DMS153 (cell line): Measurements from ENCODE around the gene ELP6.

ENCODE experiments used
- DNase-seq: peaks from one replicate; lab custom pipeline; 2025; lab: John Stamatoyannopoulos, UW

ELP6 gene

GRCh38 chr3:47513125-47513929 lies at the start of gene ELP6:
TSS of gene ELP6 (minus strand) at chr3:47513712. CDS start at chr3:47513590, 122 bp downstream.
- DNase-seq = peak; percentile 76

DNA sequence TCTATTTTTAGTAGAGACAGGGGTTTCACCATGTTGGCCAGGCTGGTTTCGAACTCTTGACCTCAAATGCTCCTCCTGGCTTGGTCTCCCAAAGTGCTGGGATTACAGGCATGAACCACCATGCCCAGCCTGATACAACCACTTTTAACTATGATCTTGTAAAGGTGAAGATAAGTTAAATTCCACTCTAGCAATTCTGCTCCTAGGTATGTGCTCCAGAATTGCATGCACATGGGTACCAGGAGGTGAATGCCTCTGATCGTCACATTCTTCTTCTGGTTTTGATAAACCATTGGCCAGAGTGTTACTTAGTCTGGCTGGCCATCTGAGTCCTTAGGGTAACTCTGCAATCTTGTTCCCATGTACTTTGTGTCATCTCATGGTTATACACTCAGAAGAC lies 42.8 kb upstream of the ELP6 start:
- DNase-seq = no peak

- DNase-seq = no peak
Observed at GRCh38 chr3:47554335-47554734, 40.8 kb upstream of the ELP6 start.

- DNase-seq = no peak
Observed at GRCh38 chr3:47553407-47553806, 39.9 kb upstream of the ELP6 start.

DNA sequence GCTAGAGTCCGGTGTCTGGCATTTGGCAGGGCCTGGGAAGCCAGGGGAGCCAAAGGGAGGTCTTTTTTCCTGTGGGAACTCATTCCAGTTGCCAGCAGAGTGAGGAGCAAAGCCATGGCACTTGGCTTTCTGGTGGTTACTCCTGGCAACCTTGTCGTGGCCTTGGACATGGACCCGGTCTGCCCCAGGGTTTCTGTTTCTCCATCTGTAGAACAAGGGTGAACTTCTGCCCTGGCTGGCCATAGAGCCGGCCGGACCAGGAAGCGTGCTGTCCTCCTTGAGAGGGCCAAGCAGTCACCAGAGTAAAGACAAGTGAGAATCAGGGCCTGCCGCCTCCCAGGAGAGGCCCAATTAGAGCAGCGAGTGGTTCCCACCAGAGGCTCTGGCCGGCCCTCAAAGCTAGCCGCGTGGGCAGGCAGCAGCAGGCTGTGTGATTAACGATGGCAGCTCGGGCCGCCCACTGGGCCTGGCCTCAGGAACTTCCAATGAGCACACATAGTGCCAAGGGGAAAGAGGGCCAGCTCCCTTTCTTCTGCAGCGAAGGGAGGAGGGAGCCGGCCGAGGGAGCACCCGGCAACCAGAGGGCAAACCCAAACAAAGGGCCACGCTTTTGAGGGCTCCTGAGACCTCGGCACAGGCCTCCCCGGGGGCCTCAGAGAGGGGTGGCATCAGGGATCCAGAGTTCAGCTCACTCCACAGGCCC lies 29.1 kb upstream of the ELP6 start:
- no peak for DNase-seq

GRCh38 chr3:47541583-47542108 lies 28.1 kb upstream of the ELP6 start:
- DNase-seq = no peak

DNA sequence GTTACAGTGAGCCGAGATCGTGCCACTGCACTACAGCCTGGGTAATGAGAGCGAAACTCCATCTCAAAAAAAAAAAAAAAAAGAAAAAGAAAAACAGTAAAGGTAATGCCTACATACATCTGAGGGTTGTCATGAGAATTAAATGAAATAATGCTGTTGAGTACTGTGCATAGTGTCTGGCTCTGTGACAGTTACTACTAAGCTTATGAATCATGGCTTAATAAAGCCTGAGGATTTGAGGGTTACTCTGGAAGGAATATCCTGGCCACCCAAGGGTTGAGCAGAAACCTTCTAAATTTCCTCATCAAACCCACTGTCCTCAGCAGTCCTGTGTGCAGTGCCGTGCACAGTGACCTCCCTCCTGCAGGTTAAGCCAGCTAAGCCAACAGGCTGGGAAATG lies 26.8 kb upstream of the ELP6 start:
- no peak for DNase-seq

- DNase-seq = no peak
Observed at GRCh38 chr3:47536967-47537366, 23.5 kb upstream of the ELP6 start.

DNA sequence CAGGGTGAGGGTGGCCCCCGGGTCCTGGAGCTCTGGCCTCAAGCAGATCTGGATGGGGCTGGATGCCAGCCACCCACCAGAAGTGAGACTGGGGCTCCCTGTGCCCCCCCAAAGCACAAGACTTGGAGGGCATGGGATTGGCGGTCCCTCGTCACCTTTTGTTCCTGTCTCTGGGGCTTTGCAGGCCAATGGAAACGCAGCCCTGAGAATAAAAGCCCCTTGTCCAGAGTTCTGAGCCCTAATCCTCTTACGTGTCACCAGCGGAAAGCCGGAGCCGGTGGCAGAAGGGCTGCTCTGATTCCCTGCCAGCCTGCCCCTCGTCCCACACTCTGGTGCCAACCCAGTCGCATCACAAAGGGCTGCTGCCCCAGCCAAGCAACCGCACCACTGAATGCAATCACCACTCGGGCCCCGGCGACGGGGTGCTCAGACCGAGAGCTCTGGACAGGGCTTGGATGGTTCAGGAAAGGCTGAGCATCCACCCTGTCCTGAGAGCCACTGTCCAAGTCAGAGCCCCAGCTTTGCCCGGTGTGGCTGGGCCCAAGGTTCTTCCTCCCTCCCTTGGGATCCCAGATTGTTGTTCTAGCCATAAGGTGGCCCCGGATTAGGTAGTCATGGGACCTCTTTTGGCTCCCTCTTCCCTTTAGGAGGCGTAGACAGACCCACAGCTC lies 22.8 kb upstream of the ELP6 start:
- DNase-seq = no peak

- DNase-seq = no peak
Observed at GRCh38 chr3:47533996-47534454, 20.5 kb upstream of the ELP6 start.

DNA sequence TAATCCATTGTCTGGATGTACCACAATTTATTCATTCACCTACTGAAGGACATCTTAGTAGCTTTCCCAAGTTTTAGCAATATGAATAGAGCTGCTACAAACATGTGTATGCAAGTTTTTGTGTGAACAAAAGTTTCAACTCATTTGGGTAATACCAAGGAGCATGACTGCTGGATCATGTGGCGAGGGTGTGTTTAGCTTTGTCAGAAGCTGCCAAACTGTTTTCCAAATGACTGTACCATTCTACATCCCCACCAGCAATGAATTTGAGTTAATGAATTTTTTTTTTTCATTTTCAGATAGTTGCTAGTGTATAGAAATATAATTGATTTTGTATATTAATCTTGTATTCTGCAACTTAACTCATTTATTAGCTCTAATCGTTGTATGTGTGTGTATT lies 20.0 kb upstream of the ELP6 start:
- DNase-seq = no peak

DNA sequence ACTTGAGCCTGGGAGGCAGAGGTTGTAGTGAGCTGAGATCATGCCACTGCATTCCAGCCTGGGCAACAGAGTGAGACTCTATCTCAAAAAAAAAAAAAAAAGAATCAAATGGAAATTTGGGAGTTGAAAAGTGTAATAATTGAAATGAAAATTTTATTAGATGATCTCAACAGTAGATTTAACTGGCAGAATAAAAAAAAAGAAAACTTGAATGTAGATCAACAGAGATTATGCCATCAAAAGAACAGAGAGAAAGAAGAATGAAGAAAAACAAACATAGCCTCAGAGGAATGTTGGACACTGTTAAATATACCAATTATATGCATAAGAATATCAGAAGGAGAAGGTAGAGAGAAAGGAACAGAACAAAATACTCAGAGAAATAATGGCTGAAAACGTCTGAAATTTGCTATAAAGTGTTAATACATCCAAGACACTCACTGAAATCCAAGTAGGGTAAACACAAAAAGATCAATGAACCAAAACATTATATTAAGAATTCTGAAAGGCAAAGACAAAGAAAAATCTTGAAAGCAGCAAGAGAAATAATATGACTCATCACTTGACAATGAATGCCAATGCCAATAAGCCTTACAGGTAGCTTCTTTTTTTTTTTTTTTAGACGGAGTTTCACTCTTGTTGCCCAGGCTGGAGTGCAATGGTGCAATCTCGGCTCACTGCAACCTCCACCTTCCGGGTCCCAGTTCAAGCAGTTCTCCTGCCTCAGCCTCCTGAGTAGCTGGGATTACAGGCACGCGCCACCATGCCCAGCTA lies 14.6 kb upstream of the ELP6 start:
- DNase-seq = no peak

GRCh38 chr3:47525617-47526016 lies 12.1 kb upstream of the ELP6 start:
- DNase-seq = no peak

DNA sequence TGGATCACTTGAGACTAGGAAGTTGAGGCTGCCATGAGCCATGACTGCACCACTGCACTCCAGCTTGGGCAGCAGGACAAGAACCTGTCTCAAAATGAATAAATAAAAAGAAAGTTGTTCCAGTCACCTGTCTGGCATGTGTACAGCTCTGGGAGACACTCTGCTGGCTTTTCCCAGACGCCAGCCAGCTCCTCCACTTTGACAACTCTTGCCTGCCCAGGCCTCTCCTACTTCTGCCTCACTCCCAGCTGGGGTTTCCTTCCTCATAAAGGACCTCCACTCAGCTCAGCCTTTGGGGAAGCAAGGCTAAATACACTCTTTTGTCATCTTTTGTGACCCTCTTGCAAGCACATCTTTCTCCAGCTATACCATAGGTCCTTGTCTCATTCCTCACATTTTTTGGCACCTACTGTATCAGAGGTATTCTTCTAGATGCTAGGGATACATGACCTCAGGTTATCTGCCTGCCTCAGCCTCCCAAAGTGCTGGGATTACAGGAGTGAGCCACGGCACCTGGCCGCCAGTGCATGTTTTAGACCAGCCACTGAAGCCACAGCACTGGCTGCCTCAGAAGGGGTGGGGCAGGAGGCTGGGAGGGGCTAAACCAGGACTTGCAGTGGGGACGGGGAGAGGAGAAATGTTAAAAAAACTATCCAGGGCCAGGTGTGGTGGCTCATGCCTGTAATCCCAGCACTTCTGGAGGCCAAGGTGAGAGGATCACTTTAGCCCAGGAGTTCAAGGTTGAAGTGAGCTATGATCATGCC lies 10.0 kb upstream of the ELP6 start:
- DNase-seq = no peak

DNA sequence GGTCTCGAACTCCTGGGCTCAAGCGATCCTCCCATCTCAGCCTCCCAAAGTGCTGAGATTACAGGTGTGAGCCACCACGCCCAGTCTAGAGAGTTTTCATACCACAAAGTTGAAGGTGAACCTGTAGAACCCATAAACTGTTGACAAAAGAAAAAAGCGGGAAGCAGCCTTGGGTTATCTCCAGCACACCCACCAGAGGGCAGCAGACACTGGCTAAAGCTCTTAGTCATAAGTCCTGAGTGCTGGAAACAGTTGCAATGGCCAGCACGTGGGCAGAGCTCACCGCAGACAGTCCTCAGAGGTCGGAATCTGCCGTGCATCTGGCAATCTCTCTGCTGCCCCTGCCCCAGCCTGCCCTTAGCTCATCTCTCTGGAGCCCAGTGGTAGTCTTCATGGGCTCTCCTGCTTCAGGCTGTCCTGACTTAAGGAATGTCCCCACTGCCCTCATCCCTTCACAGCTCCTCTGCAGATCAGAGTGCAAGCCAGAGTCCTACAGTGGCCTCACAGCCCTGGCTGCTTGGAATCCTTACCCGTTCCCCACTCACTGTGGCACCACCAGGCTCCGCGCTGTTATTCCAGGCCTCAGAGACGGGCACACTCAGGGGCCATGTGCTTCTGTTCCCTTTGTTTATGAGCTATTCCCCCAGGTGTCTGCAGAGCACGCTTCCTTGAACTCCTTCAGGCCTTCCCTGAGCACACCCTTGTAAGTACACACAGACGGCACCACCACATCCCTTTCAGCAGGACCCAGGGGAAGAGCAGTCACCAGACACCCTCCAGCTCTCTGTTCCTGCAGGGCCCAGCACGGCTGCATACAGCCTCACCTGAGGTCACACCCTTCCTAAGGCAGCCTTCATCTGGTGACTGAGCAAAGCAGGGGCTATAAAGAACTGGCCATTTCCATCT lies 8.8 kb upstream of the ELP6 start:
- peak; percentile 21 for DNase-seq

DNA sequence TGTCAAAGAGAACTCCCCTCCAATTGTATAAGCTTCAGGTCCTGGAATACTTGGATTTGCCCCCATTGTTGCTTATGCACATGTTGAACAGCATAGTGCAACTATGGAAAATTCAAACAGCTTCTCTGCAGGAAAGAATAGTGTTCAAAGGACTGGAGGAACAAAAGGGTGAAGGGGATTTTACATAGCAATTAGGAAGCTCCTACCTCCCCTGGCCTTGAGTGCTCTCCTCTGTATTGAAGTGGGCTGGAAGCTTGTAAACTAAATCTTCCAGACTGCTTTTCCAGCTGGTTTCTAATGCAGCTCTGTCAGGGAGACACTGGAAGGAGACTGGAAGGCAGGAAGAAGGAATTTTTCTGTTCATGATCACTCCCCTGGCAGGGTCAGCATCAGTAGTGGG lies 7.2 kb upstream of the ELP6 start:
- DNase-seq = no peak

DNA sequence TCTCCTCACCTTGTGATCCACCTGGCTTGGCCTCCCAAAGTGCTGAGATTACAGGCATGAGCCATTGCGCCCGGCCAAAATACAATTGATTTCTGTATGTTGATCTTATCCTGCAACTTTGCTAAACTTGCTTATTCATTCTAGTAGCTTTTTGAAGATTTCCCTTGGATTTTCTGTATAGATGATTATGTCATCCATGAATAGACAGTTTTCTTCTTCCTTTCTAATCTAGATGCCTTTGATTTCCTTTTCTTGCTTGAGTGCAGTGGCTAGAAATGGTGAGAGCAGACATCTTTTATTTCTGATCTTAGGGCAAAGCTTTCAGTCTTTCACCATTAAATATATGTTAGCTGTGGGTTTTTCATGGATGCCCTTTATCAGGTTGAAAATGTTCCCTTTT lies 4.4 kb upstream of the ELP6 start:
- DNase-seq = no peak

DNA sequence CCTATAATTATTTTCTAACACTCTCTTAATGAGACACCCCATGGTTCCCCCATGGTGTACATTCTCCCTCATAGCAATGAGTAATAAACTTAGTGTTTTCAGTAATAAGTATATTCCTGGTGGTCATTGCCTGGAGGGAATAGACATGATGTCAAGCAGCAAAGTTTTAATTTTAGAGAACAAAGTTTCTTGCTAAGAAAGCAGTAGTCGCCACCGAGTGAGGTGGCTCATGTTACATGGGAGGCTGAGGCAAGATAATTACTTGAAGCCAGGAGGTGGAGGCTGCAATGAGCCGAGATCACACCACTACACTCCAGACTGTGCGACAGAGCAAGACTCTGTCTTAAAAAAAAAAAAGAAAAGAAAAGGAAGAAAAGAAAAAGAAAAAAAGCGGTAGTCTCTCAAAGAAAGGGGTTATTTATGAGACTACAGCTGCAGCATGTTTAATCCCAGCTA lies 2.4 kb upstream of the ELP6 start:
- DNase-seq = no peak

GRCh38 chr3:47515100-47515499 lies 1.6 kb upstream of the ELP6 start:
- no peak for DNase-seq
